GM19463 (cell line): ENCODE data around the gene CFAP77.
"Not testable (repeated sequence)": the region's sequence is repeated elsewhere in the genome, so short reads cannot be mapped to it uniquely, and the experiment has no call there.

Source experiments
- ATAC-seq: cut with Tn5 transposase; IDR thresholded peaks from one replicate; pipeline ENCODE4 v1.9.1; 2021; ENCODE audit warnings: mild to moderate bottlenecking, moderate library complexity; ENCODE audit not compliant: unreplicated experiment

The CFAP77 gene

GRCh38 chr9:132543960-132544359 lies 133.9 kb downstream of the CFAP77 start:
- ATAC-seq = no peak

GRCh38 chr9:132545578-132545977 lies 135.6 kb downstream of the CFAP77 start:
- no peak for ATAC-seq

DNA sequence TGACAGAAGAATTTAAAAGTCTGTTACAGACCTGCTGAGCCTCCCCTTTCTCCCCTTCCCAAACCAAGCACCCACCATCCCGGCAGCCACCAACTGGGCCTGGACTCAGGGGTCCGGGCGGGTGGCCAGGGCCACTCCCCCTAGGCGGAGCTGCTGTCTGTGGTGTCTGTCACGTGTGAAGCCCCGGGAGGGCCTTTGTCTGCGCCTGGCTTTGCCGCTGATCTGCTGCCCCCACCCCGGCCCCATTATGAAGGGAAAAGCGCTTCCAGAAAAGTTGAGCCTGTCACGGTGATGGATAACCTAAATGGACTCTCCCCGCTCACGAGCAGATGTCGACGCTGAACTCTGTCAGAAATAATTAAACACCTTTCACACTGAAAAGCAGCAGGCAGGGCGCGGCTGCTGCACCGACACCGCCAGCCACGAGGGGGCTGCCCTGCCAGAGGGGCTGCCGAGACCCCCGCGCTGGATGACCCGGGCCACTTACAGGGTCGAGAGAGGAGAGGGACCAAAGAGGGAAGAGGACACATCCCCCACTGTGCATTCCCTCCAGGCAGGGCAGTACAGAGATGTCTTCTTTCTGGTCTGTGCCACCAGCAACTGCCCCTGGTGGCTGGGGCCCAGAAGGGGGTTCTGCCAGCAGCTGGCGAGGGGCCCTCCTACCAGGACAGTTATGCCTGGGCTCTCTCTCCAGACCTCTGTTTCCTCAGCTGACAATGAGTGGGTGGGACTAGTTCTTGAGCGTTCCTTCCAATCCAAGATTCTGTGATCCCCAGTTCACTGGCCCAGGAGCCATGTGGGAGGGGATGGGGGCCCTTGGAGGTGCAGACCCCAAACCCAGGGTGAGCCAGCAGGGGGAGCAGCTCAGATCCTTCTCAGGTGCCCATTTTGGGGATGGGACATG lies 136.4 kb downstream of the CFAP77 start:
- ATAC-seq = no peak

DNA sequence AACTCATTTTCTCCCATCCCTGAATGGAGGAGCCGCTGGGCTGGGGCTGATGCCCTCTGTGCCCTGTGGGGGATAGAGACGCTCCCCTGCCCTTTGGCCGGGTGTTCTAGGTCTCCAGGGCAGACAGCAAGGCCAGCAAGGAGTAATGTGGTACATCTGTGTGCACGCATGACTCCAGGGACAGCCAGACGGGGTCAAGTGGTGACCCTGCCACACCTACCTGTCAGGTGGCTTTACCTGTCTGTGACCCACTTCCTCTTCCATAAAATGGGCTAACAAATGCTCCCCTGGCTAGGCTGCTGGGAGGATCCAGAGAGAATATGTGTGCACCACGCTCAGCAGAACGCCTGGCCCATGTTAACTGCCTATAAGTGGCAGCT lies 137.0 kb downstream of the CFAP77 start:
- no peak for ATAC-seq

DNA sequence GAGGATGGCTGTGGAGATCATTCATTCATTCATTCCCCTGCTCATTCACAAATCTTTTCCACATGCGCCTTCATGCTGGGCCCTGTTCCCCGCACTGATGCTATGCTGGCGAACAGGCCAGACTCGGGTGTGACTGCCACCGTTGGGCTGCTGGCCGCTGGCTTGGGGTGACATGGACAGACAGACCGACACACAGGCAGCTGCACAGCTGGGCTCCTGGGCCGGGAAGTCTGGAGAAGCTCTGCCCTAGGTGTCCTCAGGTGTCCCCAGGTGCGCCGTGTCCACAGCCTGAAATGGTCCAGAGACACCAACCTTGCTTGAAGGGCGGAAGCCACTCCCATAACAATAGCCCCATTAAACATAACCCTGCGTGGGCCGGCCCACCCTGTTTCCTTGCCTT lies 137.4 kb downstream of the CFAP77 start:
- no peak for ATAC-seq

DNA sequence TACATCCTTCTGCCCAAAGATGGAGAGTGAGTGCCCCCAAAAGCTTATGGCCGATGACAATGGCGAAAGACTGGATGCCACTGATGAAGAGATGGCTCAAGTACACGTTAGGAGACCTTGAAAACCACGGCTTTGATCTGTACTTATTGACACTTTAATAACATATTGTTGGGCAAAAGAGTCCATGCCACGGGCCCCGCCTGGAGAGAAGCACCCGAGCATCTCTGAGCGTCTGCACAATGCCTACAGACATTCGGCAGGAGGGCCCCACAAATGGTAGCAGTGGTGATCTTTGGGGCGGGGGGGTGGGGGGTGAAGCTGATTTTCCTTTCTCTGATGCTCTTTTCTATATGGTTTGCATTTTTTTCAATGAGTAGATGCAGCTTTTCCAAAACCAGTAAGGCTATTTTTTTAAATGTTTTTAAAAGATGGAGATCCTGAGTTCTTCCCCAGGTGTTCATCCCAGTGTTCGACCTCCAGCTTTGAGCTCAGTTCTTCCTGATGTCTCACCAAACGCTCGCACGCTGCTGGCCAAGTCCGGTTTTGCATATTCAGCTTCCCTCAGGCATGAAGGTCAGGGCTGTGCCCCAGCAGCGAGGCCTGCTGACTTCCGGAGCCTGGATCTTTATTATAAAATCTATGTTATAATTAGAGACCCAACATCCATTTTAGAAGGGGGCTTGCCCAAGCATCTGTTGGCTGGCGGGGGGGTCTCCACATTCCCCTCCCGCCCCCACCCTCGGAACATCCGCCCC lies 138.1 kb downstream of the CFAP77 start:
- ATAC-seq = no peak

DNA sequence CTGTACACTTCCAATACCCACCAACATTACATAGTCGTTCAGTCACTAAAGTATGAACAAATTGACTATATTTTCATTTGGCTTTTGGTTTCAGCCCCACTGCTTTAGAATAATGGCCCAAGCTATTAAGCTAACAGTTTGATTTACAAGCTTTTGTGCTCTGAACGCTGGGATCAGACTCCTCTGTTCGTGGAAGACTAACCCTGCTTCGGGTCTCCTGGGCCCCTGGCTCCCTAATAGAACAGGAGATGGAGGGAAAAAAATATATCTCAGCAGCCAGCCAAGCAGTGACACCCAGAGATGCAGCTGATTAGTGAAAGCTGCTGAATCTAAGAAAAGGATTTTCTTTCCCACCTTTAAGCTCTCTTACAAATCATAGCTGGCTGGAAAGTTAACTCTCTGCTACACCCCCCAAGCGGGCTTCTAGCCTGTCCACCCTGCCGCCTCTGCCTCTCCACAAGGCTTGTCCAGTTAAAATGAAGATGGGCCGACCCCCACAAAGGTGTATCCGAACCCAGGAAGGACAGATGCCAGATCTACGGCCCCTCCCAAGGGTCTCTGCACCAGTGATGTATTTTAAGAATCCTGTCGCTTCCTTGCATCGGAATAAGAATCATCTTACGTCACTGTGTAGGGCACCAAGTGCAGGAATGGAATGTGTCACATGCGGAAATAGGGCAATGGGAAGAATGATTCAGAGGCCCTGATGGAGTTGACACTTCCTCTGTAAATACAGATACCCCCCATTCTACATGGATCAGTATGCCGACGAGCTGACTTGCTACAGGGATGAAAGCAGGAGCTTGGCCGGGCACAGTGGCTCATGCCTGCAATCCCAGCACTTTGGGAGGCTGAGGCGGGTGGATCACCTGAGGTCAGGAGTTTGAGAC lies 139.0 kb downstream of the CFAP77 start:
- no peak for ATAC-seq

- ATAC-seq = no peak
Observed at GRCh38 chr9:132551556-132551955, 141.5 kb downstream of the CFAP77 start.

DNA sequence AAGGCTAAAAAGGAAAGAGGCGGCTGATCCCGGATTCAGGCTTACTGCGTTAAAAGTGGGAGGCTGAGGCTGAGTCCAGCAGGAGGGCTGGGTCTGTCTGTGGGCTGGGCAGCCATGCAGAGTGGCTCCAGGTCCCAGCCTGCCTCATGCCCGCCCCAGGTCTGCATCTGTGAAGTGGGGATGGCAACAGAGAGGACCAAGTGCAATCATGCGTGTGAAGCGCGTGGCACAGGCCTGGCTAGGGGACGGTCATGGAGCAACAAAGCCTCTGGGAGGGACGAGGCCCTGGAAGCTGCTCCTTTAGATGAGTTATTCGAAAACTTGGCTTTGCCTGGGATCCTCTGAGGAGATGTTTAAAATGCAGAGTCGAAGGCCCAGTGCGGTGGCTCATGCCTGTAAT lies 142.0 kb downstream of the CFAP77 start:
- no peak for ATAC-seq

- ATAC-seq = no peak
Observed at GRCh38 chr9:132554755-132555154, 144.7 kb downstream of the CFAP77 start.

GRCh38 chr9:132555528-132555927 lies 145.5 kb downstream of the CFAP77 start:
- ATAC-seq = no peak

GRCh38 chr9:132556235-132556634 lies 146.2 kb downstream of the CFAP77 start:
- no peak for ATAC-seq

GRCh38 chr9:132556714-132557113 lies 146.7 kb downstream of the CFAP77 start:
- ATAC-seq = no peak

GRCh38 chr9:132557159-132557558 lies 147.1 kb downstream of the CFAP77 start:
- ATAC-seq = no peak

GRCh38 chr9:132559711-132560110 lies 149.7 kb downstream of the CFAP77 start:
- no peak for ATAC-seq

DNA sequence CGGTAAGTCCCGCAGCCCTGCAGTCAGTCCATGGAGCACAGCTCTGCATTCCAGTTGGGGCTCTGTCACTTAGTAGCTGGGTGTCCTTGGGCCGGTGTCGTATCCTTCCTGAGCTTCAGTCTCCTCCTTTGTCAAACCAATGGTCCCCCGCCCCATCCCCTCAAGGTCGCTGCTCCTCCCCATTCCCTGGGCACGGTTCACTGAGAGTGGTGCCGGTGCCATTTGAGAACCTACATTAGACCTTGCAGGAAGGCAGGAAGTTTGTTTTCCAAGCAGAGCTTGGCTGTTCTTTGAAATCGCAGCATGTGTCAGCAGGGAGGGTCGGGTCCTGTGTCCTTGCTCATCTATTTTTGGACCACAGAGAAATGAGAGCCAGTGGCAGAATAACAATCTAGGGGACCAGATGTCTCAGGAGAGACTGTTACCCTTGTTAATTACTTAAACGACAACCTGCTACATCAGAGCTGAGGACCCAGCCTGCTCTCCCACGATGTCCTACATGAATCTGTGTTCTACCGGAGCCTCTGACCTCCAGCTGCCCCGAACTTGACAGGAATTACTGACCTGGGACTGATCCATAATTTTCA lies 150.7 kb downstream of the CFAP77 start:
- no peak for ATAC-seq

DNA sequence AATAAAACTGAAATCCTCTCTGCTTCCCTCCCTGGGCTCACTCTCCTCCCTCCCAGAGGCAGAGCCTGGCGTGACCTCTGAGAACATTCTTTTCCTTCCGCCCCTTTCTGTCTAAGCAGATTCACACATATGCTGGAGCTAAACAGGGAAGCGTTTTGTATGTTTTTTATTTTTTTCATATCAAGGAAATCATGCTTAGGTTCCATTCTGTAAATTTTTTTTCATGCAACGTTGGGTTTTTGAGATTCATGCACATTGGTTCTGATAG lies 152.2 kb downstream of the CFAP77 start:
- no peak for ATAC-seq

DNA sequence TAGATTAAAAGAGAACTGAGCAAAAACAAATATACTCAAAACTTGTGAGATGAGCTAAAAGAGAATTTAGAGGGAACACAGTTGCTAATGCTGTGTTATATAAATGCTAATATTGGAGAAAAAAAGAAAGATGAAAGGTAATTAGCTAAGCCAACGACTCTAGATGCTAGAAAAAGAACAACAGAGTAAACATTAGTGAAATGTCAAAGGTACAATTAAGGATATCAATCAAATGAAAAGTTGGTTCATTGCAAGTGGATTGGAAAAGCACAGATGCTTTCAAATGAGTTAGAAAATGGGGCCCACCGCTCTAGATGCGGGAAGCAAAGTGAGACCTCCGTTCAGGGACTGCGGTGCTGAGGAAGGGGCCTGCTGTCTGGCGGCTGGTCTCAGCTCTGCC lies 154.5 kb downstream of the CFAP77 start:
- ATAC-seq = no peak

DNA sequence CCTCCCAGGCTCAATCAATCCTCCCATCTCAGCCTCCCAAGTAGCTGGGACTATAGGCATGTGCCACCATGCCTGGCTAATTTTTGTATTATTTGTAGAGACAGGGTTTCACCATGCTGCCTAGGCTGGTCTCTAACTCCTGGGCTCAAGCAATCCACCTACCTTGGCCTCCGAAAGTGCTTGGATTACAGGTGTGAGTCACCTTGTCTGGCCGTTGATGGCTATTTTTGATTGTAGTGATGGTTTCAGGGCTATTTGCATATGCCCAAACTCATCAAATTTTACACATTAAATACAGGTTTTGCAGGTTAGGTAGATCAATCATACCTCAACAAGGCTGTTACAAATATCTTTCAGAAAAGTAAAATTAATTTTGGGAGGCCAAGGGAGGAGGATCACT lies 158.8 kb downstream of the CFAP77 start:
- not testable (repeated sequence) for ATAC-seq

- no peak for ATAC-seq
Observed at GRCh38 chr9:132571806-132572600, 162.0 kb downstream of the CFAP77 start.
